NCI-H146 treated with DMSO at 0.1 percent for 48 hours (cell line): Measurements from ENCODE around the gene C20orf141.
A peak's percentile ranks its signal among the peaks of the same experiment; 100 is the strongest.
"Not testable (repeated sequence)": the region's sequence is repeated elsewhere in the genome, so short reads cannot be mapped to it uniquely, and the experiment has no call there.

Source experiments
- DNase-seq: peaks from one replicate; lab custom pipeline; 2025; ENCODE audit not compliant: unreplicated experiment; lab: John Stamatoyannopoulos, UW

C20orf141 gene

DNA sequence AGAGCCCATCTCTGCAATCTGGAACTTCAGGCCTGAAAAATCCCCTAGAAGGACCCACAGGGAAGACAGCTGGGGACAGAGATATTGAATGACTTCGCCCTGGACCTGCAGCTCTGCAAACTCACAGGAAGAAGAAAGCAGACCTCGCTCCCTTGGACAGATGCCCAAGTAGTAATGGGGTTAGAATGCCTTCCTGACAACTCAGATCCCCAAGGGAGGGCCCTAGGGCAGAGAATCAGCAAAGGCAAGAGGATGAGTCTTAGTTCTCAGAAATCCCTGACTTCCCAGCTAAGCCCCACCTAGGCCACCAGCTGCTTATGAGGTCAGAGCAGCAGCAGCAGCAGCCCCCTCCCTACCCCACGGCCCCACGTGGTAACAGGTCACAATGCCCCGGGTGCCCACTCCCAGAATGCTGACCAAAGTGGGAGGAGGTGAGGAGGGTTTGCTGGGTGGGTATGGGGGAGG lies at the start of gene C20orf141:
Gene C20orf141, plus strand, starts transcription at position 401 of the 465 bp plus-strand sequence. CDS start 198 bp downstream, outside the sequence.
- no peak for DNase-seq

GRCh38 chr20:2767768-2768631 lies 46.8 kb upstream of the C20orf141 start:
- DNase-seq, result no peak

DNA sequence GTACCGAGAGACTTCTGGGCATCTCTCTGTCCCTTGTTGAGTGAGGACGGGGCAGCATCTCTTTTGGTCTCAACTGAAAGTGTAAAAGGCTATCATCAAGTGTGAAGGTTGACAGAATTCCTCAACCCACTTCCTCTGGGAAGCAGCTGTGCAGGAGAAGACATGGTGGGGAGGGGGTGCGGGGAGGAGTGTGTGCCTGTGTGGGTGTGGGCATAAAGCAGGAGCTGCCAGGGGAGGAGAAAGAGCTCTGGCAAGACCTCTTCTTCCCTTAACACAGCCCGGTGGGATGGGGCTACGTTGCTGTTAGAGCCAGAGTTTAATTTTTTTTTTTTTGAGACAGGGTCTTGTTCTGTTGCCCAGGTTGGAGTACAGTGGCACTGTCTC lies 46.2 kb upstream of the C20orf141 start:
- no peak for DNase-seq

GRCh38 chr20:2770091-2770490 lies 44.7 kb upstream of the C20orf141 start:
- not testable (repeated sequence) for DNase-seq

GRCh38 chr20:2771631-2772080 lies 43.1 kb upstream of the C20orf141 start:
- DNase-seq, result peak; percentile 68

- DNase-seq, result no peak
Measured at GRCh38 chr20:2773812-2774211, 41.0 kb upstream of the C20orf141 start.

DNA sequence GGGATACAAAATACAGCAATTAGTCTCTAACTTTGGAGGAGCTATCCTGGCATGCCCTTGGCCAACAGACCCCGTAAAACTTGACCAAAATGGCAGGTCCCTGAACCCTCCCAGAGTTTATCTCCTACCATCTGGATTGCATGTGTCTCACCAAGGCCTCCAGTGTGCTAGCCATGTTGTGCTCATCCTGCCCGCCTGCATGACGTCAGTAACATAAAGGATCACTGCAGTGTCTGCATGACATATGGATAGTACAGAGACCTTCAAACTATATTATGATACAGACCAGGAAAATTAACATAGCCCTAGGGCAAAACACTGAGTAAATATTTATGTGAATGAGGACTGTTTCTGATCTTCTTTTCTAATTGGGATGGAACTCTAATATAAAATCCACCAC lies 39.6 kb upstream of the C20orf141 start:
- no peak for DNase-seq

GRCh38 chr20:2778602-2779321 lies 36.0 kb upstream of the C20orf141 start:
- no peak for DNase-seq

- DNase-seq, result no peak
Measured at GRCh38 chr20:2780948-2781347, 33.8 kb upstream of the C20orf141 start.

DNA sequence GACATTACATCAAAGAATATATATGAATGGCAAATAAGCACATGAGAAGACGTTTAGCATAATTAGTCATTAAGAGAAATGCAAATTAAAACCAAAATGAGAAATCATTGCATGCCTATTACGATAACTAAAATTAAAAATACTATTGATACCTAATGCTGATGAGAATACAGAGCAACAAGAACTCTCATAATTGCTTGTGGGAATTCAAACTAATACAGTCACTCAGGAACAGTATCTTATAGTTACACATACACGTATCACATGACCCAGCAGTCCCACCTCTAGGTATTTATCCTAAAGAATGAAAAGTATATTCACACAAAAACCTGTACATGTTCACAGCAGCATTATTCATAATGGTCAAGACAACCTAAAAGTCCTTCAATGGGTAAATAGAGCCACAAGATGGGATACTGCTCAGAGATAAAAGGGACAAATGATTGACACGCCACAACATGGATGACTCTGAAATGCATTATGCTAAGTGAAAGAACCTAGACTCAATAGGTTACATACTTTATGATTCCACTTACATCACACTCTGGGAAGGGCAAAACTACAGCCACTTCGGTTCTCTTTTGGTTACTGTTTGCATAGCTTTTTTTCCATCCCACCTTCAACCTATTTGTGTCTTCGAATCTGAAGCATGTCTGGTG lies 30.8 kb upstream of the C20orf141 start:
- DNase-seq, result no peak

DNA sequence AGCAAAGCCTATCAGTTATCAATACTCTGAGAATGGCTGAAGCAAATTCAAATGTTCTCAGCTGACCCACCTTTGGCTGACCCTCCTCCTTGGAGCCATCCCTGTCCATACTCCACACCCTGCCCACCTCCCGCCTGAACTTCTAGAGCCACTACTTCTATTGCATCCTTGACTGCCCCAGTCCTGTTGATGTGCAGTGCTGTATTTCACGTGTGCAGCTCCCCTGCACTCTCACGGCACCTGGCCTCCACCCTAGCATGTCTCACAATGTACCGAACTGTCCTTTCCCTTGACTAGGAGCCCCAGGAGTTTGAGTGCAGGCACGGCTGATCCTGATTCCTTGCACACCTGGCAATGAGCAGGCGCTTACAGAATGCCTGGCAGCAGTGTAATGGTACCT lies 21.3 kb upstream of the C20orf141 start:
- DNase-seq, result no peak

DNA sequence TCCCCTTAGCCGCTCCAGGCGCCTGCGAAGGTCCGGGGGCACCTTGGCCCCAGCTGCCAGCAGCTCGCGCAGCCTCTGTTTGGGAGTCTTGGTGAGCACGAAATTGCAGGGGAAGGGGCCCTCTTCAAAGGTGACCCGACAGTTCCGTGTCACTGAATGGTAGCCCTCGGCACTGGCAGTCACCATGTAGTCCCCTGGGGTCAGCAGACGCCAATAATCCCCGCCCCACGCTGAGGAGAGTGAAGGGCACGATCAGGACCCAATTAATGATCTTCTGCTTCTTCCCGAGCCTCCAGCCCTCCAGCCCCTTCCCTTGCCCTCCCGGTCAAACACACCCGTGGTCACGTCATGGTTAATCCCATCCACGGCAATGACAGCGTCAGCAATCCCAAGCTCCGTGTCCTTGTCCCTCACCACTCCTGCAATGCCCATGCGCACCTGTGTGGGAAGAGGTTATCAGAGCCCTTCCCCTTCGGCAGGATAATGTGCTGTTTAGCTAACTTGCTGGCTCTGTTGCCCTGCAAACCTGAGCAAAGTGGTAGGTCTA lies 20.5 kb upstream of the C20orf141 start:
- no peak for DNase-seq

GRCh38 chr20:2794866-2795447 lies 19.8 kb upstream of the C20orf141 start:
- DNase-seq, result no peak

DNA sequence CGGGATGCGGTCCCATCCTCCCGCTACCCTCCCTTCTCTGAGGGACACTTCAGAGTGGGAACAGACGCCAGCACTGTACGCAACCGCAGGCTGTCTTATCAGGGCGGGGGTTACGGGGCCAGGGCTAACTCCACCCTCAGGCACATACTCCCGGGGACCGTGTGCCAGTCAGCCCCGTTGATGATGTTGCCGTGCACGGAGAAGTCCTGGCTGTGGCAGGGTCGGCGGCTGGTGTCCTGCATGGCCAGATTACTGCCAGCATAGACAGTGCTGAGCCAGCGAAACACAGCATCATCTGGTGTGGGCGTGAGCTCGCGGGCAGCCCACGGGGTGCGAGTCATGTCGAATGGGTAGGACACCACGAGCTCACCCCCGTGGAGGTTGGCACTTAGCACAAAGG lies 19.3 kb upstream of the C20orf141 start:
- DNase-seq, result no peak

DNA sequence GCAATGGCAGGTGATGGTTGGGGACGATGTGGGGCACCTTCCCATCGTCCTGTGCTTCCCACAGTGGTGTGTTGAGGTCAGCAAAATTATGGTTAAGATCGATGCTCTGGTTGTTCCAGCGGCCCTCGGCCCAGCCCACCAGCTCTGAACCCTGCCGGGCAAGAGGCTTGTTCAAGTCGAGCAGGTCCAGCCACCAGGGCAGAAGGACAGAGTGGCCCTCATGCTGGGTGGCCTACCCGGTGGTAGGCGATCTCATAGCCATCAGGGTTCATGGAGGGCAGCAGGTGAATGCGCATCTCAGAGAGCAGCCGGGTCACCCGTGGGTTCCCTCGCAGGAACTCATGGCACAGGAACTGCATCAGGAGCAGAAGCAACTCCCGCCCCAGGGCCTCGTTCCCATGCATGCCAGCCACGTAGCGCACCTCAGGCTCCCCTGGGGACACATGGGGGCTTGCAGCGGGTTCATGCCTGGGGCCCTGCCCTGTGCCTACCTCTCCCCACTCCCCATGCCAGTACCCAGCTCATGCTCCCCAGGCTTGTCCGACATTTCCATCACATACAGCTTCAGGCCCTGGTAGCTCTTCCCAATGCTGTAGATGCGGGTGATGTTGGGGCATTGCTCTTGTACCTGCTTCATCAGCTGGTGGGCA lies 18.7 kb upstream of the C20orf141 start:
- DNase-seq, result no peak

GRCh38 chr20:2797136-2797983 lies 17.4 kb upstream of the C20orf141 start:
- DNase-seq, result no peak

- DNase-seq, result no peak
Measured at GRCh38 chr20:2798095-2798805, 16.5 kb upstream of the C20orf141 start.

DNA sequence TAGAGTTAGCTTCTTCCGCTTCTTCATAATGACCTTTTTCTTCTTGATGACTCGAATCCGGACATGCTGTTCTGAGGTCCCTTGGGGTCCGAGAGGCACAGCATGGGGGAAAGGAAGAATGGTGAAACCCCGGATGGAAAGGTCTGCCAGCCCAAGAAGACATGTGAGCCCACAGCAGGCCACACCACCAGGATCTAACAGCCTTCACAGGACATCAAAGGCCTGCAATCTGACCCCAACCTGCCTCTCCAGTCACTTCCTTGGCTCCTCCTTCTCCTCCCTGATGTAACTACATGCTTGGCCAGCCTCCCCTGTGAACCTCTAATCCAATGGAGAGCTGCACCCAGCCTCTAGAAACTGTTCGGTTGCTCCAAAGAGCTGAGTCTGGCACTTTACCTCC lies 16.0 kb upstream of the C20orf141 start:
- DNase-seq, result no peak

DNA sequence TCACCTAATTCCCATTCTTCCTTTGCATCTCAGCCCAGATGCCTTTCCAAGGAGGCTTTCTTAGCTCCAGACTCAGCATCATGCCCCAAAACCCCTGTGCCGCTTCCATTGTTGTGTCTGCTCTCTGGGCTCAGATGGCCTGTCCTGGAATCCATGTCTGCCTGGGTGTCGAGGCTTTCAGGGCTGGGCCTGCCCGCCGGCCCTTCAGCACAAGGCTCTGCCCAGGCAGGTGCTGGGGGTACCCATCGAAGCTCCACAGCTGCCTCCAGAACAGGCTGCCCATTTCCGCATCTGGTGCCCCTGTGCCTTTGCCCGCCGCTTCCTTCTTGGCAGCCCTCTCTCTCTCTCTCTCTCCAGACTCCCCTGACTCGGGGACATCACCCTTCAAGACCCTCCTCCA lies 15.5 kb upstream of the C20orf141 start:
- no peak for DNase-seq
